Body of pancreas (tissue), 4 donors: ENCODE data around the gene HERC2.
"Not testable (repeated sequence)": the region's sequence is repeated elsewhere in the genome, so short reads cannot be mapped to it uniquely, and the experiment has no call there.

Source experiments
- POLR2A ChIP-seq, 3 donors: fragments of 450-650 bp; IDR thresholded peaks; one replicate each; pipeline ENCODE4 v1.6.1; 2016; ENCODE audit warnings: antibody characterized with exemption in 3 of 3, mild to moderate bottlenecking in 2 of 3
- TF ChIP-seq, protein P1 (sequence below), 7 experiments: fragments of 450-650 bp in 4 of 7; fragments of 200-600 bp in 3 of 7; sonication (generic) in 3 of 7; IDR thresholded peaks; one replicate each; pipeline ENCODE4 v1.5.1; 2016 to 2019; ENCODE audit warnings: antibody characterized with exemption in 7 of 7

DNA sequence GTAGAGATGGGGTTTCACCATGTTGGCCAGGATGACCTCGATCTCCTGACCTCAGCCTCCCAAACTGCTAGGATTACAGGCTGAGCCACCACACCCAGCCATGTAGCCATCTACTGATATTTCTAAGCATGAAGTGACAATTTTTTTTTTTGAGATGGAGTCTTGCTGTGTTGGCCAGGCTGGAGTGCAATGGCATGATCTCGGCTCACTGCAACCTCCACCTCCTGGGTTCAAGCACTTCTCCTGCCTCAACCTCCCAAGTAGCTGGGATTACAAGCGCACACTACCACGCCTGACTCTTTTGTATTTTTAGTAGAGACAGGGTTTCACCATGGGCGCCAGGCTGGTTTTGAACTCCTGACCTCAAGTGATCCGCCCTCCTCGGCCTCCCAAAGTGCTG is 5.0 kb downstream of the HERC2 start:
- TF ChIP-seq, protein P1, sequence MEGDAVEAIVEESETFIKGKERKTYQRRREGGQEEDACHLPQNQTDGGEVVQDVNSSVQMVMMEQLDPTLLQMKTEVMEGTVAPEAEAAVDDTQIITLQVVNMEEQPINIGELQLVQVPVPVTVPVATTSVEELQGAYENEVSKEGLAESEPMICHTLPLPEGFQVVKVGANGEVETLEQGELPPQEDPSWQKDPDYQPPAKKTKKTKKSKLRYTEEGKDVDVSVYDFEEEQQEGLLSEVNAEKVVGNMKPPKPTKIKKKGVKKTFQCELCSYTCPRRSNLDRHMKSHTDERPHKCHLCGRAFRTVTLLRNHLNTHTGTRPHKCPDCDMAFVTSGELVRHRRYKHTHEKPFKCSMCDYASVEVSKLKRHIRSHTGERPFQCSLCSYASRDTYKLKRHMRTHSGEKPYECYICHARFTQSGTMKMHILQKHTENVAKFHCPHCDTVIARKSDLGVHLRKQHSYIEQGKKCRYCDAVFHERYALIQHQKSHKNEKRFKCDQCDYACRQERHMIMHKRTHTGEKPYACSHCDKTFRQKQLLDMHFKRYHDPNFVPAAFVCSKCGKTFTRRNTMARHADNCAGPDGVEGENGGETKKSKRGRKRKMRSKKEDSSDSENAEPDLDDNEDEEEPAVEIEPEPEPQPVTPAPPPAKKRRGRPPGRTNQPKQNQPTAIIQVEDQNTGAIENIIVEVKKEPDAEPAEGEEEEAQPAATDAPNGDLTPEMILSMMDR (IDR thresholded peaks at IDR 0.05), result not testable (repeated sequence)
- TF ChIP-seq POLR2A (IDR thresholded peaks at IDR 0.05), result not testable (repeated sequence)
